BE2C (cell line): Measurements from ENCODE around the gene DENND1A.

ENCODE experiments used
- DNase-seq: peaks from one replicate; pipeline ENCODE4 v3.0.0-alpha.2; 2020
- H3K27me3 ChIP-seq: fragments of 250-450 bp; sonication (Bioruptor Pico); 2 replicates; pipeline ENCODE4 v1.5.1; 2020; ENCODE audit warnings: mild to moderate bottlenecking
- H3K36me3 ChIP-seq: fragments of 250-450 bp; sonication (Bioruptor Pico); 2 replicates; pipeline ENCODE4 v1.5.1; 2020; ENCODE audit warnings: mild to moderate bottlenecking
- H3K4me1 ChIP-seq: fragments of 250-450 bp; sonication (Bioruptor Pico); 2 replicates; pipeline ENCODE4 v1.5.1; 2020
- H3K4me3 ChIP-seq: 2 replicates; pipeline ENCODE4 v1.5.1; 2011; ENCODE audit warnings: low read depth, low read length
- H3K9me3 ChIP-seq: fragments of 250-450 bp; sonication (Bioruptor Pico); 2 replicates; pipeline ENCODE4 v1.5.1; 2020
- TF ChIP-seq, protein P1 (sequence below): IDR thresholded peaks from 2 replicates; pipeline ENCODE4 v1.5.1; 2012; ENCODE audit warnings: mild to moderate bottlenecking, low read depth, low read length

DENND1A gene

DNA sequence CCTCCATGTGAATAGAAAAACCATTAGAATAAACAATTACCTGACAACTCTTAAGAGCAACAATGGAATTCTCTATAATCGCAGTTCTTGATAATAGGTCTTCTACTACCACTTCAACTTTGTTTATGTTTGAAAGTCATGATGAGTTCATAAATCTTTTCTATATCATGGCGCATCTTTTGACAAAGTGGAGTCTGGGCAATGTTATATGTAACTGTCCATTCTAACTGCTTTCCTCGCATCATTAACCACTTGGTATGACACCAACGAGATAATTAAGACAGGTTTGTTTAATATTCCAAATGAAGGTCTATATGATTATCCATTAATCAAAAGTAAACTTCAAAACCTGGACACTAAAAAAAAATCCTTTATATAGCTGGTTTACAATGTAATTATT is 272.0 kb downstream of the DENND1A start:
- Histone ChIP-seq H3K4me1 (peaks cover 8% of the 10 kb centered on the region; the same call in 1 of the 2 replicates), H3K4me3 (no peak overlapping the region), H3K27me3 (no peaks in the 10 kb centered on the region), H3K9me3 (no peaks in the 10 kb centered on the region), H3K36me3 (no peaks in the 10 kb centered on the region)
- no peak for DNase-seq
- TF ChIP-seq, protein P1, sequence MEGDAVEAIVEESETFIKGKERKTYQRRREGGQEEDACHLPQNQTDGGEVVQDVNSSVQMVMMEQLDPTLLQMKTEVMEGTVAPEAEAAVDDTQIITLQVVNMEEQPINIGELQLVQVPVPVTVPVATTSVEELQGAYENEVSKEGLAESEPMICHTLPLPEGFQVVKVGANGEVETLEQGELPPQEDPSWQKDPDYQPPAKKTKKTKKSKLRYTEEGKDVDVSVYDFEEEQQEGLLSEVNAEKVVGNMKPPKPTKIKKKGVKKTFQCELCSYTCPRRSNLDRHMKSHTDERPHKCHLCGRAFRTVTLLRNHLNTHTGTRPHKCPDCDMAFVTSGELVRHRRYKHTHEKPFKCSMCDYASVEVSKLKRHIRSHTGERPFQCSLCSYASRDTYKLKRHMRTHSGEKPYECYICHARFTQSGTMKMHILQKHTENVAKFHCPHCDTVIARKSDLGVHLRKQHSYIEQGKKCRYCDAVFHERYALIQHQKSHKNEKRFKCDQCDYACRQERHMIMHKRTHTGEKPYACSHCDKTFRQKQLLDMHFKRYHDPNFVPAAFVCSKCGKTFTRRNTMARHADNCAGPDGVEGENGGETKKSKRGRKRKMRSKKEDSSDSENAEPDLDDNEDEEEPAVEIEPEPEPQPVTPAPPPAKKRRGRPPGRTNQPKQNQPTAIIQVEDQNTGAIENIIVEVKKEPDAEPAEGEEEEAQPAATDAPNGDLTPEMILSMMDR, result no peak

DNA sequence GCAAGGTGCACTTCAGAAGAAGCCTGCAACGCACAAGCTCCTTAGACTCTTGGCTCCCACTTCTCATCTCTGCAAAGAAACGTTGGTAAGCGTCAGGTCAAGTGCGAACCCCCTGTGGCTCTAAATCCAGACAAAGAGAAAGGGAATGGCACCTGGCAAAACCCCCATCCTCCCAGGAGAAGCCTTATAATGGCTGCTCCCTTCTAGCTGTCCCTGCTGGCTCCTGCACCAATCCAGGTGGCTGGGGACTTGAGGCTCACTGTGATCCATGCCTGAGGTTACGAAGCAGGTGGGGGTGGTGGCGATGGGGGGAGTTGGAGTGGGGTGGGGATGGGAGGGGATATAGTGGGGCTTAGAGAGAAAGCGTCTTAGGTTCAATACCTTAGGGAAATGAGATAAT is 272.8 kb downstream of the DENND1A start:
- Histone ChIP-seq H3K9me3 (no peaks in the 10 kb centered on the region), H3K4me3 (no peak overlapping the region), H3K36me3 (no peaks in the 10 kb centered on the region), H3K4me1 (peaks cover 8% of the 10 kb centered on the region; the same call in 1 of the 2 replicates), H3K27me3 (no peaks in the 10 kb centered on the region)
- DNase-seq, result no peak
- TF ChIP-seq, protein P1, result no peak

DNA sequence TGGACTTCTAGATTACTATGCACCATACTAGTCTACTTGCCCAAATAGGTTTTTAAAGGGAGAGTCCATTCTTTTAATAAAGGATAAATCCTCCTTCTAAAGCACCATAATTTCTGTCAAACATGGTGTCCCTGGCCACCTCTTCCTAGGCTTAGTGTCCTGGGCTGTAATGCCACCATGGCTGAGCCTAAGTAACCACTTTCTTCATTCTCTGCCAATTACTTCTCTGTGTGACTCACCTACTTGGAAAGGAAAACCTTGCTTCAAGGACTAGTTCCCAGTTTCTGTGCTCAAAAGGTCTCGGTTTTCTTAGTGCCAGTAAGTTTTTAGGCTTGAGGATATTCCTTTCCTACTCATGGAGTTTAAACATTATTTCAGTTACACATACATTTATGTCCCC is 273.4 kb downstream of the DENND1A start:
- DNase-seq, result no peak
- Histone ChIP-seq H3K4me1 (peaks cover 8% of the 10 kb centered on the region; the same call in 1 of the 2 replicates), H3K27me3 (no peaks in the 10 kb centered on the region), H3K4me3 (no peak overlapping the region), H3K9me3 (no peaks in the 10 kb centered on the region), H3K36me3 (no peaks in the 10 kb centered on the region)
- TF ChIP-seq, protein P1, result no peak

DNA sequence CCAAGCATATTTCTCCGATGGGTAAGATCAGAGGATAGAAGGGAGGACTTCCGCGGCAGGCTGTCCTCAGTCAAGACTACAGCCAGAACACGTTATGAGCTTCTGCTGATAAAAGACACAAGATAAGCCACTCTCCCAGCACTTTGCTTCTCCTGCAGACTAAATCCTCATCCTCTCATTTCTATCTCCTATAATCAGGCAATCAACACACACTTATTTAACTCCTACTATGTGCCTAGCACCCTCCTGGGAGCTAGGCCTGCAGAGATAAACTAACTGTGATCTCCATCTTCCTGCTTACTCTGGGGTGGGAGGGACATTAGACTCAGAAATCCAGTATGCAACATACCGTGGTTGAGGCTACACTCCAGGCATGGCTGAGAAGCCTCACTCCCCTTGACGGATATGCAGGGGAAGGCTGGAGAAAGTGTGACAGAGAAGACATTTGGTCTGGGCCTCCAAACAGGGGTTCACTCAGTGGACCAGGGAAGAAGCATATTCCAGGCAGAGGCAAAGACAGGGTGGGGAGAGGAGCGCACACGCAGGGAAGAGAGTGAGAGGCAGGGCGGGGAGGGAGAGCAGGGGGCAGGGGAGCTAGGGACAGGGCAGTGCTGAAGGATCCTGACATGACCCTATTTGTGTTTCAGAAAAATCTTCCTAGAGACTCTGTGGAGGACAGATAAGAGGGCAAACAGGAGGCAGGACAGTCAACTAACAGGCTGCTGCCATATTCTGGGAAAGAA is 274.1 kb downstream of the DENND1A start:
- H3K36me3 ChIP-seq, result no peaks in the 10 kb centered on the region
- no peak for DNase-seq
- TF ChIP-seq, protein P1, result no peak
- no peaks in the 10 kb centered on the region for H3K9me3 ChIP-seq
- no peaks in the 10 kb centered on the region for H3K27me3 ChIP-seq
- H3K4me1 ChIP-seq, result peaks cover 8% of the 10 kb centered on the region; the same call in 1 of the 2 replicates
- H3K4me3 ChIP-seq, result no peak overlapping the region

DNA sequence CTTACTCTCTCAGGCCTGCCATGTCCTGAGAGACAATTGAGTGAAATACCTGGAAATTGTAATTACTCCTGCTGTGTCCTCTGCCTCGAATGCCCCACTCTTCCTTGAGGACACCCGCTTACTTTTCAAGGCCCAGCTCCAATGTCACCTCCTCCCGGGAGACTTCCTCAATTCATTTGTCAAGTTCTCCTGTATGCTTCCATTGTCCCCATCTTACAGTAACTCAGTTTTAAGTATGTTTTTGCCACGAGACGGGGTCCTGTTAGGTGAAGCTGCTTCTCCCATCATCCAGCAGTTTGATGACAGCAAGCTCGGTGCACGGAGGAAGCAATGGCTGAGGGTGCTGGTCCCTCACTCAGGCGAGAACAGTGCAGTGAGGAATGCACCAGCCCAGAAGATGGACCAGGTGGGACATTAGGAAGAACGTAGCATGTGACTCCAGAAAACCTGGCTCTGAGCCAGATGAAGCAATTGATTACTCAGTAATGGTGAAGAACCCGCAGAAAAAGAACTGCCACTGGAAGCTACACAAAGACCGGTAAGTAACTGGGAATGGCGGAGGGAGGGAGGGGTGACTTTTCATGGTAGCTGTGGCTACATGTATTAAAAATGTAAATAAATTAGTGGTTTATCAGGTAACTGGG is 274.8 kb downstream of the DENND1A start:
- Histone ChIP-seq H3K36me3 (no peaks in the 10 kb centered on the region), H3K9me3 (no peaks in the 10 kb centered on the region), H3K4me3 (no peak overlapping the region), H3K27me3 (no peaks in the 10 kb centered on the region), H3K4me1 (peaks cover 8% of the 10 kb centered on the region; the same call in 1 of the 2 replicates)
- TF ChIP-seq, protein P1, result no peak
- no peak for DNase-seq
